Astrocyte of the spinal cord (primary cell): ENCODE measurements around the gene RAD52.

Source experiments
- DNase-seq: peaks from one replicate; pipeline ENCODE4 v3.0.0; 2011; ENCODE audit warnings: low read depth, low spot score
- H3K4me3 ChIP-seq: 2 replicates; pipeline ENCODE4 v1.5.1; 2011; ENCODE audit warnings: low read depth, mild to moderate bottlenecking, low read length, moderate library complexity
- in situ Hi-C: cut with HindIII; loops from 2 replicates; pipeline ENCODE4 v1.10.0; 2017; ENCODE audit warnings: low sequenced_read_pairs
- TF ChIP-seq, protein P1 (sequence below): IDR thresholded peaks from 2 replicates; pipeline ENCODE4 v1.5.1; 2012; ENCODE audit warnings: low read depth, mild to moderate bottlenecking, low read length, inconsistent platforms

Gene RAD52

DNA sequence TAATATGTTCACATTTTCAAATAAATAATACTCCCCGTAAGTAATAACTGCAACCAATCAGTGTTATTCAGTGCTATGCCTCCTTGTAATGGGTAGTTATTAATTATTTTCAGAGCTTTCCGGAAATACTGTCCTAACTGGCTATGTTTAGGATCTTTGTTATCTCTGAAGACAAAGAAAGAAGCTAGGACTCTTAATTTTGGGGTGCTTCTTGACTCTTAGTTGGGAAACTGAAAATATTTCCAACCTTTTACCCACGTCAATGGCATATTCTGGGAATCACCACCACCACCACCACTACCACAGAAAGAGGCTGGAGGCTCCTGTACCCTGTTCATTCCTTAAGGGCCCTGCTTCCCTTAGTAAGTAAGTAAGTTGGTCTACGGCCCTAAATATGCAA, 39.1 kb downstream of the RAD52 start:
- H3K4me3 ChIP-seq = no peak overlapping the region
- TF ChIP-seq, protein P1, sequence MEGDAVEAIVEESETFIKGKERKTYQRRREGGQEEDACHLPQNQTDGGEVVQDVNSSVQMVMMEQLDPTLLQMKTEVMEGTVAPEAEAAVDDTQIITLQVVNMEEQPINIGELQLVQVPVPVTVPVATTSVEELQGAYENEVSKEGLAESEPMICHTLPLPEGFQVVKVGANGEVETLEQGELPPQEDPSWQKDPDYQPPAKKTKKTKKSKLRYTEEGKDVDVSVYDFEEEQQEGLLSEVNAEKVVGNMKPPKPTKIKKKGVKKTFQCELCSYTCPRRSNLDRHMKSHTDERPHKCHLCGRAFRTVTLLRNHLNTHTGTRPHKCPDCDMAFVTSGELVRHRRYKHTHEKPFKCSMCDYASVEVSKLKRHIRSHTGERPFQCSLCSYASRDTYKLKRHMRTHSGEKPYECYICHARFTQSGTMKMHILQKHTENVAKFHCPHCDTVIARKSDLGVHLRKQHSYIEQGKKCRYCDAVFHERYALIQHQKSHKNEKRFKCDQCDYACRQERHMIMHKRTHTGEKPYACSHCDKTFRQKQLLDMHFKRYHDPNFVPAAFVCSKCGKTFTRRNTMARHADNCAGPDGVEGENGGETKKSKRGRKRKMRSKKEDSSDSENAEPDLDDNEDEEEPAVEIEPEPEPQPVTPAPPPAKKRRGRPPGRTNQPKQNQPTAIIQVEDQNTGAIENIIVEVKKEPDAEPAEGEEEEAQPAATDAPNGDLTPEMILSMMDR = no peak
- in situ Hi-C loops = no loop called here
- no peak for DNase-seq

DNA sequence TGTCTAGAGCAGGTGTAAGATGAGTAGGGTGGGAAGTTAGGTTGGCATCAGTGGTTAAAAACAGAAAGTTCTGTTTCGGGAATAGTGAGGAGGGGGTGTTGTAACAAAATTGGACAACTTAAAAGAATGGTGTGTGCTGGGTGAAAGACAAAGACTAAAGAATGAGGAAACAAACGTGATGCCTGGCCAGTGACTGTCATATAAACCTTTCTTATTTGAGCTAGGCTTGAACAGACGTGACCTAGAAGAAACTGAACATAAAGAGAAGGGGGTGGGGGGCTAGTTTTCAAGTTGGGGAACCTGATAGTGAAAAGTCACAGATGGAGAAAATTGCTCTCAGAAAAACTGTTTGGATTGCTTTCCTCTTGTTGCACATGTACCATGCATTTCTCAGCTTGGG, 39.6 kb downstream of the RAD52 start:
- TF ChIP-seq, protein P1 = no peak
- no peak for DNase-seq
- no peak overlapping the region for H3K4me3 ChIP-seq
- in situ Hi-C loops = no loop called here

DNA sequence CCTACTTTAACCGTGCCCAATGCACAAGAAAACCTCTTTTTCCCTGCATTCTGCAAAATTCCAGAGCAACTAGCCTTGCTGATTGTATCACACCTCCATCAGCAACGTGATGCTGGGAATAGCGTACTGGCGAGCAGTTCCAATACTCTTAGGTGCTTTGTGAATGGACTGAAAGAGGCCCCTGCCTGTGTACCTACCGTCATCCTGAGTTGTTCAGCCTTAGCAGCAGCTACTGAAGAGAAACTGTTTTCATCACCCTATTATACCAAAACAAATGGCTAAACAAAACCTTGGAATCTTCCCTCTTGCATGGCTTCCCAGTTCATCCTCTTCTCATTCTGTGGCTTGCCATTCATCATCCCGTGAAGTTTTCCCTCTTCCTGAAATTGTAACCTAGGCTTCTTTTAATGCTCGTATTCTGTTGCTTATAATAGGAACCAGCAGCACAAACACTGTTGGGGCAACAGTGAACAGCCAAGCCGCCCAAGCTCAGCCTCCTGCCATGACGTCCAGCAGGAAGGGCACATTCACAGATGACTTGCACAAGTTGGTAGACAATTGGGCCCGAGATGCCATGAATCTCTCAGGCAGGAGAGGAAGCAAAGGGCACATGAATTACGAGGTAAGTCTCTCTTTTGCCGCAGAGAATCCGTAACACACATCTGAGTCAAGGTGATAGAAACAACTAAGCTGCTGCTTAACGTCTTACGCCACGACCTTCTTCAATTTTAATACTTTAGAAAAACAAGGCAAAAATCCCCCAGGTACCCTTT, 41.9 kb downstream of the RAD52 start:
- in situ Hi-C loops = no loop called here
- TF ChIP-seq, protein P1 = no peak
- no peak overlapping the region for H3K4me3 ChIP-seq
- DNase-seq = no peak

DNA sequence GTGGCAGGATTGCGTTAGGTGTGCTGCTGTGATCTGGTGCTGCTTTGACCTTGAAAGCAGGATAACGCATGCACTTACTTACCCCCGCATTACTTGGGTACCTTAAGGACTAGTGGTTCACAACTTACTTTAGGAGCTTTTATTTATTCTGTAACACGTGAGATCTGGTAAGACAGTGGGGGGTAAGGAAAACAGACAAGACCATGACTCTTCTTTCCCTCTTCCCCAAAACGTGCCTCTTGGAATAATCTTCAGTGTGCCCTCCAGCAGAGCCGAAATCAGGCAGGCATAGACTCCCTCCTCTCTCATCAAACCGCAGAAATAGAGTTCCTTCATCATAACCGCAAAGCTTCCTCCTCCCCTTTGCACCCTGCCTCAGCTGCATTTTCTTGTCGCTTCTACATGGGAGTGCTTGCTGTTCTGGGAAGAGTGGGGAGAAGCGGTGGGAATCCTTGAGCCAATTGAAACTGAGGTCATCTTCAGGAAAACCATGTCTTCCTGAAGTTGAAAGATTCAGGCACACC, 43.4 kb downstream of the RAD52 start:
- in situ Hi-C loops = no loop called here
- TF ChIP-seq, protein P1 = no peak
- H3K4me3 ChIP-seq = no peak overlapping the region
- peak; percentile 33 for DNase-seq

DNA sequence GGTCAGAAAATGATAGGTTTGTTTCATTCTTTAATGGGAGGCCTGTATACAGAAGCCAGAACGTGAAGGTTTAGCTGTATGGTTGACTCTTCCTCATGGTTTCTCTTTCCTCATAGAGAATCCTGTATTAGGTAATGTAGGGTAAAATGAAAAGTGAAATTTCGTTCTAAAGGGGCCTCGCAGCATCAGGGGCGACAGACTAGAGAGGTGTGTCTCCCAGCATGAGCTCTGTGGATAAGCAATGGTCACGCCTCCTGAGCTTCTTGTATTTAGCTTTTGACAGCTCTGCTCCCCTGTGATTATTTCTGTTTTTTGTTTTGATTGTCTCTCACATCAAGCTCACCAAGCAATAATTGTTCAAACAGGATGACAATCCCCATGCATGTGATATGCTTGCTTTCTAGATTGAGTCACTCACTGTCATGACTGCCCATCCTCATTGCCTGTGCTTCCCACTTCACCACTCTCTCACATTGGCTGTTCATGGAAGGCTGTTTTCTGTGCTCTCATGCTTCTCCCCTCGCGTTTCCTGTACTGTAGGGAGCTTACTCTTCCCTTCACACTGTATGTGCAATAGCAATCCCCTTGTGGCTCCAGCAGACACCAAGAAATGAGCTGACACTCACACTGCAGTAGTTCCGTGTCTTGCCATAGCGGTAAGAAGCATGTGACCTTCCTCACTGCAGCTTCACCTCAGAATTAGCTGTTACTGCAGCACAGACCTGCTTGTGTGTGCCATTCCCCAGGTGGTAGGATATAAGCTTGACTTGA, 44.0 kb downstream of the RAD52 start:
- peak; percentile 27 for DNase-seq
- in situ Hi-C loops = no loop called here
- TF ChIP-seq, protein P1 = no peak
- H3K4me3 ChIP-seq = no peak overlapping the region

DNA sequence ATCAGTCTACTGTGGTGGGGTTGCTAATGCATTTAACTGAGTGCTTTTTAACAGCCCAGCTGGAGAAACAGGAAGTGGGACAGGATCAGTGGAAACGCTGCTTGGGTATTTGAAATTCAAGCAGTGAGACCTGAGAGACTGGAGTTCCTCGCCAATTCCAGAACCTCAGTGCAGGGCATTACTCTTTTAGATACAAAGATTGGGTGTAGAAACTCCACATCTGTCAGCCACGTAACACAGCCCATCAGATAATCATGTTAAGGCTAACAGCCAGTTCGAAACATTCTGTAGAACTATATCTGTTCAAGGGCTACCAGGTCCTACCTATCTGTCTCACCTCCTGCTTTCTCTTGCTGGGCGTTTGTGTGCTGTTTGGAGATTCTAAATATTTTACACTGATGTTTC, 45.5 kb downstream of the RAD52 start:
- TF ChIP-seq, protein P1 = no peak
- in situ Hi-C loops = no loop called here
- DNase-seq = no peak
- H3K4me3 ChIP-seq = no peak overlapping the region
